ENCODE results near the gene RAD51C. TPM values are rescaled to one million over a fixed set of nuclear protein-coding genes. Genes with fewer than 3 reads are reported as not detected.

RAD51C gene
- total RNA-seq, 2 experiments from 2014 or later: 51.0 to 118 TPM

DNA sequence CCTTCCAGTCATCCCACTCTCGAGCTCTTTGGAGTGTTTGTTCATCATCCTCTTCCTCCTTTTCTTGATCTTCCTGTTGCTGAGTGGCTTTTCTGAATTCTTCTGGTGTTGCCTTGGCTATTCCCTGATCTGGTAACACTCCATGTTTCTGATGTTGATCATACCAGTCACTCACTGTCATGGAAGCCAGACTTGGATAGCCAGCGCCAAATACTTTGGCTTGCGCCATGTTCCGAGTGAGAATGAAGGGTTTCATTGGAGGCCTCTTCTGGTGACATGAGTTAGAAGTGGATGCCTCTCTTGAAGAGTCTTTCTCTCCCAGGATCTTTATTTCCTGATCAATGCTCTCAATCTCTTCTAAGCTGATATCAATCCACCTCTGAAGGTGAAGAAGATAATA lies 31.8 kb upstream of the RAD51C start:
- Histone ChIP-seq H2AFZ (ENCODE audit: low read length) (no peak overlapping the region), H3K79me2 (ENCODE audit: insufficient read depth, low read depth, low read length) (no peaks in the 10 kb centered on the region), H3K4me3 (ENCODE audit: low read depth, low read length, poor library complexity, severe bottlenecking) (no peak overlapping the region), H3K4me2 (ENCODE audit: low read length) (no peak overlapping the region), H4K20me1 (ENCODE audit: insufficient read depth, low read length) (no peaks in the 10 kb centered on the region), H3K9me2 (ENCODE audit: insufficient read depth, low read length) (no peaks in the 10 kb centered on the region), H3K36me3 (ENCODE audit: insufficient read depth, low read length) (no peaks in the 10 kb centered on the region), H3K4me1 (ENCODE audit: insufficient read depth, low read length, poor library complexity, severe bottlenecking) (peaks cover 6% of the 10 kb centered on the region), H3K27ac (ENCODE audit: low read depth, low read length, poor library complexity, severe bottlenecking) (no peak overlapping the region), H3K9me3 (ENCODE audit: low read length) (no peaks in the 10 kb centered on the region)
- CTCF ChIA-PET (ENCODE audit: unreplicated experiment): no interaction called here
- BruUV-seq (replicated peaks): no TSS peak
- TF ChIP-seq, protein P1, sequence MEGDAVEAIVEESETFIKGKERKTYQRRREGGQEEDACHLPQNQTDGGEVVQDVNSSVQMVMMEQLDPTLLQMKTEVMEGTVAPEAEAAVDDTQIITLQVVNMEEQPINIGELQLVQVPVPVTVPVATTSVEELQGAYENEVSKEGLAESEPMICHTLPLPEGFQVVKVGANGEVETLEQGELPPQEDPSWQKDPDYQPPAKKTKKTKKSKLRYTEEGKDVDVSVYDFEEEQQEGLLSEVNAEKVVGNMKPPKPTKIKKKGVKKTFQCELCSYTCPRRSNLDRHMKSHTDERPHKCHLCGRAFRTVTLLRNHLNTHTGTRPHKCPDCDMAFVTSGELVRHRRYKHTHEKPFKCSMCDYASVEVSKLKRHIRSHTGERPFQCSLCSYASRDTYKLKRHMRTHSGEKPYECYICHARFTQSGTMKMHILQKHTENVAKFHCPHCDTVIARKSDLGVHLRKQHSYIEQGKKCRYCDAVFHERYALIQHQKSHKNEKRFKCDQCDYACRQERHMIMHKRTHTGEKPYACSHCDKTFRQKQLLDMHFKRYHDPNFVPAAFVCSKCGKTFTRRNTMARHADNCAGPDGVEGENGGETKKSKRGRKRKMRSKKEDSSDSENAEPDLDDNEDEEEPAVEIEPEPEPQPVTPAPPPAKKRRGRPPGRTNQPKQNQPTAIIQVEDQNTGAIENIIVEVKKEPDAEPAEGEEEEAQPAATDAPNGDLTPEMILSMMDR (conservative IDR thresholded peaks at IDR 0.05; ENCODE audit: low read length): no peak
- no peak for TF ChIP-seq EZH2phosphoT487 (IDR thresholded peaks at IDR 0.05; ENCODE audit: borderline replicate concordance, low read depth, low read length)
- POLR2A ChIA-PET: interaction anchor here (1.0 to 5.2 kb wide), 3 partner anchors 9 to 29 kb away, joined by 3 to 64 read pairs (median 12); no protein-coding TSS in a partner anchor
- no peak for DNase-seq (ENCODE audit: low spot score)
- intact Hi-C loops (cut with micrococcal nuclease; ENCODE audit: unreplicated experiment): no loop called here

DNA sequence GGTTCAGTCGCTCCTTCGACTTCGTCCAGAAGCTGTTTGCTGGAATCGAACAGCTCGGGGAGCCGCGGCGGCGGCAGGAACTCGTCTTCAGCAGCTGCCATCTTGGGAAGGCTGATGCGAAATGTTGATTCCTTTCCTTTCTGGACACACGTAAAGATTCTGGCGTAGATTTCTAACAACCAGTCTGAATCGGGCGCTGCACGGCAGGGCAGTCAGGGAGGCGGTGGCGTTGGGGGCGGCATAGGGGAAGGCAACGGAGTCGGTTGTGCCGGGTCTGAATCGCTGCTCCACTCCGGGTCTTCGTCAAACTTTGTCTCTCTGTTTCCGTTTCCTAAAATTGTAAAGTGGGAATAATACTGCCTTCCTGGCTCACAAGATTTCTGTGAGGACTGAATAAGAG lies 30.9 kb upstream of the RAD51C start:
- intact Hi-C loops (cut with micrococcal nuclease; ENCODE audit: unreplicated experiment): no loop called here
- ChIA-PET CTCF (ENCODE audit: unreplicated experiment) (no interaction called here), POLR2A (interaction anchor here (5.2 kb wide), 1 partner anchor 30 kb away, joined by 64 read pairs; no protein-coding TSS in a partner anchor)
- H3K9me2 ChIP-seq (ENCODE audit: insufficient read depth, low read length): no peaks in the 10 kb centered on the region
- no peaks in the 10 kb centered on the region for H4K20me1 ChIP-seq (ENCODE audit: insufficient read depth, low read length)
- no peak for TF ChIP-seq EZH2phosphoT487 (IDR thresholded peaks at IDR 0.05; ENCODE audit: borderline replicate concordance, low read depth, low read length)
- TF ChIP-seq, protein P1 (conservative IDR thresholded peaks at IDR 0.05; ENCODE audit: low read length): no peak
- H3K4me1 ChIP-seq (ENCODE audit: insufficient read depth, low read length, poor library complexity, severe bottlenecking): peaks cover 6% of the 10 kb centered on the region
- DNase-seq (ENCODE audit: low spot score): no peak
- H3K9me3 ChIP-seq (ENCODE audit: low read length): no peaks in the 10 kb centered on the region
- BruUV-seq (replicated peaks): no TSS peak
- H2AFZ ChIP-seq (ENCODE audit: low read length): no peak overlapping the region
- H3K4me2 ChIP-seq (ENCODE audit: low read length): no peak overlapping the region
- H3K4me3 ChIP-seq (ENCODE audit: low read depth, low read length, poor library complexity, severe bottlenecking): no peak overlapping the region
- no peaks in the 10 kb centered on the region for H3K79me2 ChIP-seq (ENCODE audit: insufficient read depth, low read depth, low read length)
- H3K36me3 ChIP-seq (ENCODE audit: insufficient read depth, low read length): no peaks in the 10 kb centered on the region
- H3K27ac ChIP-seq (ENCODE audit: low read depth, low read length, poor library complexity, severe bottlenecking): no peak overlapping the region

DNA sequence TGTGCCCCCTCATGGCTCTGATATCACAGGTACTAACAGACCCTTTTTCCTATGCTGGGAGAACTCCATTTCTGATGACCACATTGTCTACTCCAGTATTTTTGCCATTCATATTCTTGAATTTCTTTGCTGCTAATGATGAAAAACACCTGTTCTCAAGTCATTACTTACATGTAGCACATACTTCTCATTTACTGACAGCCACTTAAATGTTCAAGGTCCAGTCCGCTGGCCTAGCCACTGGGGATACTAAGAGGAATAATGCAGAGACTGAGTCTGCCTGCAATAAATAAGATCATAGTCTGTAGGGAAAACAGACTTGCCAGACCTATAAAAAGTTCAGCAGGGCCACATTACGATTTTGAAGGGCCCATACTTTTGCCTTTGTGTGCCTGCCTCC lies 28.1 kb upstream of the RAD51C start:
- no peak for DNase-seq (ENCODE audit: low spot score)
- intact Hi-C loops (cut with micrococcal nuclease; ENCODE audit: unreplicated experiment): no loop called here
- ChIA-PET CTCF (ENCODE audit: unreplicated experiment) (no interaction called here), POLR2A (no interaction called here)
- no peaks in the 10 kb centered on the region for H3K9me2 ChIP-seq (ENCODE audit: insufficient read depth, low read length)
- no peak overlapping the region for H3K4me3 ChIP-seq (ENCODE audit: low read depth, low read length, poor library complexity, severe bottlenecking)
- no peaks in the 10 kb centered on the region for H3K79me2 ChIP-seq (ENCODE audit: insufficient read depth, low read depth, low read length)
- no TSS peak for BruUV-seq (replicated peaks)
- no peak overlapping the region for H3K4me2 ChIP-seq (ENCODE audit: low read length)
- no peaks in the 10 kb centered on the region for H3K36me3 ChIP-seq (ENCODE audit: insufficient read depth, low read length)
- no peaks in the 10 kb centered on the region for H4K20me1 ChIP-seq (ENCODE audit: insufficient read depth, low read length)
- no peak for TF ChIP-seq EZH2phosphoT487 (IDR thresholded peaks at IDR 0.05; ENCODE audit: borderline replicate concordance, low read depth, low read length)
- TF ChIP-seq, protein P1 (conservative IDR thresholded peaks at IDR 0.05; ENCODE audit: low read length): no peak
- H3K9me3 ChIP-seq (ENCODE audit: low read length): no peaks in the 10 kb centered on the region
- no peaks in the 10 kb centered on the region for H3K4me1 ChIP-seq (ENCODE audit: insufficient read depth, low read length, poor library complexity, severe bottlenecking)
- H3K27ac ChIP-seq (ENCODE audit: low read depth, low read length, poor library complexity, severe bottlenecking): no peak overlapping the region
- no peak overlapping the region for H2AFZ ChIP-seq (ENCODE audit: low read length)

Data from OCI-LY7 (cell line).